ENCODE data around the gene RASGRP4.
"Not testable (repeated sequence)": the region's sequence is repeated elsewhere in the genome, so short reads cannot be mapped to it uniquely, and the experiment has no call there.

The RASGRP4 gene

GRCh38 chr19:38367041-38367440 is 59.0 kb downstream of the RASGRP4 start:
- DNase-seq = no peak

DNA sequence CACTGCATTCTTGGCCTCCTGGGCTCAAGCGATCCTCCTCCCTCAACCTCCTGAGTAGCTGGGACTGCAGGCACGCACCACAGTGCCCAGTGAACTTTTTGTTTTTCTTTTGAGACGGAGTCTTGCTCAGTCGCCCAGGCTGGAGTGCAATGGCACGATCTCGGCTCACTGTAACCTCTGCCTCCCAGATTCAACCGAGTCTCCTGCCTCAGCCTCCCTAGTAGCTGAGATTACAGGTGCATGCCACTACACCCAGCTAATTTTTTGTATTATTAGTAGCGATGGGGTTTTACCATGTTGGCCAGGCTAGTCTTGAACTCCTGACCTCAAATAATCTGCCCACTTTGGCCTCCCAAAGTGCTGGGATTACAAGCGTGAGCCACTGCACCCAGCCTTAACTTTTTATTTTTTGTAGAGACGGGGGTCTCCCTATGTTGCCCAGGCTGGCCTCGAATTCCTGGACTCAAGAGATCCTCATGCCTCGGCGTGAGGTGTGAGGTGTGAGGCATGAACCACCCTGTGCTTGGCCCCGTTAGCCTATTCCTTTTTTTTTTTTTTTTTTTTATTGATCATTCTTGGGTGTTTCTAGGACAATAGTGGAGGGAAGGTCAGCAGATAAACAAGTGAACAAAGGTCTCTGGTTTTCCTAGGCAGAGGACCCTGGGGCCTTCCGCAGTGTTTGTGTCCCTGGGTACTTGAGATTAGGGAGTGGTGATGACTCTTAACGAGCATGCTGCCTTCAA is 62.9 kb downstream of the RASGRP4 start:
- not testable (repeated sequence) for DNase-seq

GRCh38 chr19:38362076-38362945 is 63.7 kb downstream of the RASGRP4 start:
- peak; percentile 90 for DNase-seq

DNA sequence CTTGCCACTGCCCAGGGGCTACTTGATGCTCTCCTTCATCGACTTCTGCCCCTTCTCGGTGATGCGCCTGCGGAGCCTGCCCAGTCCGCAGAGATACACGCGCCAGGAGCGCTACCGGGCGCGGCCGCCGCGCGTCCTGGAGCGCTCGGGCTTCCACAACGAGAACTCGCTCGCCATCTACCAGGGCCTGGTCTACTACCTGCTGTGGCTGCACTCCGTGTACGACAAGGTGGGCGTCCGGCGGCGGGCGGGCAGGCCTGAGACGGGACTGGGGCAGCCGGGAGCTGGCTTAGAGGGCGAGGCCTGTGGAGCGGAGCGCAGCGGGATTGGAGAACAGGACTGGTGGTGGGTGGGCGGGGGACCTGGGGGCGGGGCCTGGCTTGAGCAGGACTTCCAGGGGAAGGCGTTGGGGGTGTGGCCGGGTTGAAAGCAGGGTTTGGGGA is 64.4 kb downstream of the RASGRP4 start:
- peak; percentile 82 for DNase-seq

- DNase-seq = no peak
These were observed 65.0 kb downstream of the RASGRP4 start for GRCh38 chr19:38360839-38361631.

DNA sequence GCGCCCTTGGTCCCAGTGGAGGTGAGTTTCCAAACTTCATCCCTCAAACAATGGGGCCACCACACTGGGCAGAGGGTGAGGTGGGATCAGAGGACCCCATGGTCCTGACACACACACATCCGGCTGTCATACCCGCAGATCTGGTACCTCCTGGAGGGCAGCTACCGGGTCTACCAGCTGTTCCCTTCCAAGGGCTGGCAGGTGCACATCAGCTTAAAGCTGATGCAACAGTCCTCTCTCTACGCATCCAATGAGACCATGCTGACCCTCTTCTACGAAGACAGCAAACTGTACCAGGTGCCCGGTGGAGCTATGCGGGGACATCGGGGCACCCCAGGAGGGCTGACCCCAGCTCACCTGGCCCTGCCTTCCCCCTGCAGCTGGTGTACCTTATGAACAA is 65.7 kb downstream of the RASGRP4 start:
- no peak for DNase-seq

GRCh38 chr19:38359242-38360021 is 66.6 kb downstream of the RASGRP4 start:
- no peak for DNase-seq

Measured in activated CD4-positive, alpha-beta T cell treated with anti-CD3 and anti-CD28 coated beads, Interleukin-10, Interleukin-2, amounts not matched to agents 100 ng/mL and 50 ng/mL, durations not matched to agents 16 hours and 8 hours (primary cell).